Body of pancreas (tissue), 4 donors: Measurements from ENCODE around the gene C17orf78.

Experiments used
- POLR2A ChIP-seq, 3 donors: fragments of 450-650 bp; IDR thresholded peaks; one replicate each; pipeline ENCODE4 v1.6.1; 2016; ENCODE audit warnings: antibody characterized with exemption in 3 of 3, mild to moderate bottlenecking in 2 of 3
- TF ChIP-seq, protein P1 (sequence below), 7 experiments: fragments of 450-650 bp in 4 of 7; fragments of 200-600 bp in 3 of 7; sonication (generic) in 3 of 7; IDR thresholded peaks; one replicate each; pipeline ENCODE4 v1.5.1; 2016 to 2019; ENCODE audit warnings: antibody characterized with exemption in 7 of 7

DNA sequence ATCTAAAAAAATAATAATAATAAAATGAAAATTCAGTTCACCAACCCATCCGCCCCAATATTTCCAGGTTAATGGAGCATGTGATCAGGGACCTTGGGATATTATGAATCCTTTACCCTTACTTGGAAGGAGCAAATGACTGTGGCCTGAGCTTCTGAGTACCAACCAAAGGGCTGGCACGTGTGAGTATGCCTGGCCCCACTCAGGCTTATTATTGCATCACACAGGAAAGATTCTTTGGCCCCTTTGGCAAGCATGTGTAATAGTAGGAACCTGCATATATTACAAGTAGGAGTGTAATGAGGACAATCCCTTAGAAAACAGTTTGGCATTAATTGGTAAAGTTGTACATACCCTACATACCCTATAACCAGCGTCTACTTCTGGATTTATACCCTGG, 7.2 kb upstream of the C17orf78 start:
- TF ChIP-seq, protein P1, sequence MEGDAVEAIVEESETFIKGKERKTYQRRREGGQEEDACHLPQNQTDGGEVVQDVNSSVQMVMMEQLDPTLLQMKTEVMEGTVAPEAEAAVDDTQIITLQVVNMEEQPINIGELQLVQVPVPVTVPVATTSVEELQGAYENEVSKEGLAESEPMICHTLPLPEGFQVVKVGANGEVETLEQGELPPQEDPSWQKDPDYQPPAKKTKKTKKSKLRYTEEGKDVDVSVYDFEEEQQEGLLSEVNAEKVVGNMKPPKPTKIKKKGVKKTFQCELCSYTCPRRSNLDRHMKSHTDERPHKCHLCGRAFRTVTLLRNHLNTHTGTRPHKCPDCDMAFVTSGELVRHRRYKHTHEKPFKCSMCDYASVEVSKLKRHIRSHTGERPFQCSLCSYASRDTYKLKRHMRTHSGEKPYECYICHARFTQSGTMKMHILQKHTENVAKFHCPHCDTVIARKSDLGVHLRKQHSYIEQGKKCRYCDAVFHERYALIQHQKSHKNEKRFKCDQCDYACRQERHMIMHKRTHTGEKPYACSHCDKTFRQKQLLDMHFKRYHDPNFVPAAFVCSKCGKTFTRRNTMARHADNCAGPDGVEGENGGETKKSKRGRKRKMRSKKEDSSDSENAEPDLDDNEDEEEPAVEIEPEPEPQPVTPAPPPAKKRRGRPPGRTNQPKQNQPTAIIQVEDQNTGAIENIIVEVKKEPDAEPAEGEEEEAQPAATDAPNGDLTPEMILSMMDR (IDR thresholded peaks at IDR 0.05): no peak
- no peak for TF ChIP-seq POLR2A (IDR thresholded peaks at IDR 0.05)
